UCSD-AML1 (cell line): ENCODE results near the gene MLLT6.
A peak's percentile ranks its signal among the peaks of the same experiment; 100 is the strongest.

Experiments
- DNase-seq: peaks from one replicate; lab custom pipeline; 2025; ENCODE audit not compliant: unreplicated experiment; lab: John Stamatoyannopoulos, UW

The MLLT6 gene

GRCh38 chr17:38674749-38675615 is 30.1 kb upstream of the MLLT6 start, which contains the start of gene EPOP:
Gene EPOP (minus strand): TSS chr17:38674957. CDS start chr17:38674495, 462 bp downstream.
- peak; percentile 91 for DNase-seq

- peak; percentile 86 for DNase-seq
Observed at GRCh38 chr17:38676706-38677504, 28.2 kb upstream of the MLLT6 start.

- no peak for DNase-seq
Observed at GRCh38 chr17:38677819-38678218, 27.3 kb upstream of the MLLT6 start.

GRCh38 chr17:38681096-38681495 is 24.0 kb upstream of the MLLT6 start:
- no peak for DNase-seq

GRCh38 chr17:38685491-38685890 is 19.6 kb upstream of the MLLT6 start:
- DNase-seq: peak; percentile 46

- DNase-seq: no peak
Observed at GRCh38 chr17:38687286-38687685, 17.8 kb upstream of the MLLT6 start.

- DNase-seq: no peak
Observed at GRCh38 chr17:38690386-38690785, 14.7 kb upstream of the MLLT6 start.

GRCh38 chr17:38691154-38691553 is 13.9 kb upstream of the MLLT6 start:
- DNase-seq: no peak

GRCh38 chr17:38693700-38694329 is 11.3 kb upstream of the MLLT6 start:
- no peak for DNase-seq

GRCh38 chr17:38697061-38697820 is 7.8 kb upstream of the MLLT6 start:
- DNase-seq: no peak

- no peak for DNase-seq
Observed at GRCh38 chr17:38698760-38699159, 6.3 kb upstream of the MLLT6 start.

GRCh38 chr17:38701504-38702165 is 3.4 kb upstream of the MLLT6 start:
- peak; percentile 75 for DNase-seq

GRCh38 chr17:38702166-38702915 is 2.7 kb upstream of the MLLT6 start:
- peak; percentile 89 for DNase-seq

GRCh38 chr17:38702916-38703741 is 1.9 kb upstream of the MLLT6 start:
- peak; percentile 58 for DNase-seq

GRCh38 chr17:38703742-38704605 is 1.1 kb upstream of the MLLT6 start:
- DNase-seq: peak; percentile 79

- no peak for DNase-seq
Observed at GRCh38 chr17:38705523-38705802, 390 bp downstream of the MLLT6 start.

GRCh38 chr17:38705803-38706504 is 881 bp downstream of the MLLT6 start:
- peak; percentile 24 for DNase-seq
